Thyroid gland (tissue), 4 donors: Measurements from ENCODE around the gene STOX2. TPM values are rescaled to one million over a fixed set of nuclear protein-coding genes. Genes with fewer than 3 reads are reported as not detected.

Source experiments
- DNase-seq, 2 donors: peaks; one replicate each; pipeline ENCODE4 v3.0.0-alpha.2; 2019
- H3K27ac ChIP-seq, 3 donors: fragments of 200-600 bp; sonication (generic); 1 replicate in 2 of 3; 2 replicates in 1 of 3; pipeline ENCODE4 v1.5.1; 2016 to 2019; ENCODE audit warnings: mild to moderate bottlenecking in 1 of 3, moderate library complexity in 1 of 3
- H3K27me3 ChIP-seq: fragments of 200-600 bp; sonication (generic); one replicate; pipeline ENCODE4 v1.5.1; 2019
- H3K36me3 ChIP-seq, 2 donors: fragments of 200-600 bp; sonication (generic); one replicate each; pipeline ENCODE4 v1.5.1; 2016 to 2019
- H3K4me1 ChIP-seq, 2 donors: fragments of 200-600 bp; sonication (generic); one replicate each; pipeline ENCODE4 v1.5.1; 2017 to 2019
- H3K4me3 ChIP-seq, 3 donors: fragments of 200-600 bp; sonication (generic); replicated peaks in 1 of 3; 1 replicate in 2 of 3; 2 replicates in 1 of 3; pipeline ENCODE4 v1.5.1; 2016; ENCODE audit warnings: mild to moderate bottlenecking in 1 of 3
- H3K9me3 ChIP-seq: fragments of 200-600 bp; sonication (generic); one replicate; pipeline ENCODE4 v1.5.1; 2017
- CTCF ChIP-seq, 6 experiments: fragments of 200-600 bp in 3 of 6; fragments of 450-650 bp in 3 of 6; sonication (generic) in 3 of 6; IDR thresholded peaks; one replicate each; pipeline ENCODE4 v1.5.1; 2016 to 2019; ENCODE audit warnings: antibody characterized with exemption in 6 of 6, mild to moderate bottlenecking in 2 of 6, inconsistent platforms in 1 of 6, moderate library complexity in 1 of 6
- POLR2A ChIP-seq, 2 donors: fragments of 450-650 bp; IDR thresholded peaks; one replicate each; pipeline ENCODE4 v1.6.1; 2017; ENCODE audit warnings: antibody characterized with exemption in 2 of 2, mild to moderate bottlenecking in 2 of 2, moderate library complexity in 1 of 2
- WGBS, 2 donors: methylation state at CpG; one replicate each; pipeline ENCODE4 v1.1.5; 2017; 5-methylcytosine and 5-hydroxymethylcytosine counted together
- intact Hi-C: fragments of 100-400 bp; cut with DNase I; formaldehyde crosslinking; loops from one replicate; pipeline ENCODE4 v1.15.1; 2023
- total RNA-seq, 4 donors: library from RNA; depleted of rRNA; stranded (reverse); fragments of >200 nt; gene quantifications; one replicate each; pipeline ENCODE4 v1.2.3, GENCODE V29; 2016

STOX2 gene
- total RNA-seq, 4 donors from 2014 or later: 27.3 to 57.7 (median 43.3) TPM

- no peak overlapping the region for H3K4me3 ChIP-seq
- H3K27ac ChIP-seq: no peak overlapping the region
- no peaks in the 10 kb centered on the region for H3K27me3 ChIP-seq
- peaks cover 4 to 8% of the 10 kb centered on the region in 2 donors for H3K4me1 ChIP-seq
- no peaks in the 10 kb centered on the region for H3K9me3 ChIP-seq
- WGBS, 2 donors: 92 to 96% methylated on average over 8 of the region's 8 CpGs
- intact Hi-C loops: no loop called here
- H3K36me3 ChIP-seq: no peaks in the 10 kb centered on the region
- TF ChIP-seq POLR2A (IDR thresholded peaks at IDR 0.05): no peak
- no peak for TF ChIP-seq CTCF (IDR thresholded peaks at IDR 0.05)
- DNase-seq: no peak
Measured at GRCh38 chr4:183966371-183966770, 61.3 kb downstream of the STOX2 start.

- no peaks in the 10 kb centered on the region for H3K36me3 ChIP-seq
- H3K4me1 ChIP-seq: no peaks in the 10 kb centered on the region
- no peak for DNase-seq
- H3K4me3 ChIP-seq: no peak overlapping the region
- H3K27me3 ChIP-seq: no peaks in the 10 kb centered on the region
- intact Hi-C loops: no loop called here
- H3K9me3 ChIP-seq: no peaks in the 10 kb centered on the region
- TF ChIP-seq POLR2A (IDR thresholded peaks at IDR 0.05): no peak
- TF ChIP-seq CTCF (IDR thresholded peaks at IDR 0.05): no peak
- 93 to 96% methylated on average over 11 of the region's 11 CpGs for WGBS, 2 donors
- no peak overlapping the region for H3K27ac ChIP-seq
Measured at GRCh38 chr4:183967266-183967665, 62.2 kb downstream of the STOX2 start.

DNA sequence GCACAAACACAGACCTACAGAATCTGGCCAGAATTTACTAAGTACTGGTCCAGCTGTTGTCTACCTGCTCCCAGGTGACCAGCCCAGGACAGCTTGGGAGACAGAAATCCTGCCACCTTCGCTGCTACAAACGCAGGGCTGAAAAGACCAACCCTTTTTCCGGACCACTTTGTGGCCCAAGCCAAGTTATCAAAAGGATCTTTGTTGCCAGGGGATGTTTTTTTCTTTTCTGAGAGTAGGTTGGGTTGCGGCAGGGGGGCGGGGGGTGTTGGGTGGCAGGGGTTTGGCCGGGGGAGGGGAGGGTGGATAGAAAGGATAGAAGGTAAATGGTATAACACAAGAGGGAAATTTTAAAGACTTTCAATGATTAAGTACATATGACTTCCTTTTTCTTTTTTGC, 63.4 kb downstream of the STOX2 start:
- no peak for TF ChIP-seq CTCF (IDR thresholded peaks at IDR 0.05)
- TF ChIP-seq POLR2A (IDR thresholded peaks at IDR 0.05): no peak
- intact Hi-C loops: no loop called here
- Histone ChIP-seq H3K27me3 (no peaks in the 10 kb centered on the region), H3K4me1 (no peaks in the 10 kb centered on the region), H3K4me3 (no peak overlapping the region), H3K9me3 (no peaks in the 10 kb centered on the region), H3K36me3 (no peaks in the 10 kb centered on the region), H3K27ac (no peak overlapping the region)
- no peak for DNase-seq
- WGBS, 2 donors: 54 to 62% methylated on average over 6 of the region's 6 CpGs

DNA sequence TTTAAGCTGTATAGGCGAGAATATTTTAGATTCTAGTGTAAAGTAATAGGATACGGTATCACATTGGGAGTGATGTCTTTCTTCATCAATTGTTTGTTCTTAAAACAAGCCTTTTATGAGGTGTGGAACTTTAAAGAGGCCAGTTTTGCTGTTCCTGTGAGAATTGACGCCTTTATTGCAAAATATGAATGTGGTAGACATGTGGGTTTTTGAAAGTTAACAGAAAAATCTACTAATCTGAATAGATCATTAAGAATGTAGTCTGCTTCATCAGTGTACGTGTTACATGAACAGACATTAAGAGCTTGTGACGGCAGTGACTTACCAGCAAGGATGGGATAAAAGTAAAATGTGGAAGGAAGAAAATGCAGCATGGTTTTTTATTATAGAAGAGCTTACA, 63.8 kb downstream of the STOX2 start:
- Histone ChIP-seq H3K27ac (no peak overlapping the region), H3K9me3 (no peaks in the 10 kb centered on the region), H3K27me3 (no peaks in the 10 kb centered on the region), H3K4me3 (no peak overlapping the region), H3K36me3 (no peaks in the 10 kb centered on the region), H3K4me1 (no peaks in the 10 kb centered on the region)
- DNase-seq: no peak
- intact Hi-C loops: no loop called here
- WGBS, 2 donors: 85 to 86% methylated on average over 5 of the region's 5 CpGs
- TF ChIP-seq POLR2A (IDR thresholded peaks at IDR 0.05) (no peak), CTCF (IDR thresholded peaks at IDR 0.05) (no peak)

- DNase-seq: no peak
- intact Hi-C loops: no loop called here
Measured at GRCh38 chr4:183969596-183969995, 64.5 kb downstream of the STOX2 start.

More at GRCh38 chr4:183969596-183969995, 64.5 kb downstream of the STOX2 start:
- H3K27ac ChIP-seq: no peak overlapping the region
- no peak overlapping the region for H3K4me3 ChIP-seq
- H3K27me3 ChIP-seq: no peaks in the 10 kb centered on the region
- TF ChIP-seq POLR2A (IDR thresholded peaks at IDR 0.05): no peak
- no peak for TF ChIP-seq CTCF (IDR thresholded peaks at IDR 0.05)
- no peaks in the 10 kb centered on the region for H3K9me3 ChIP-seq
- H3K4me1 ChIP-seq: no peaks in the 10 kb centered on the region
- 91 to 96% methylated on average over 4 of the region's 4 CpGs for WGBS, 2 donors
- H3K36me3 ChIP-seq: no peaks in the 10 kb centered on the region
